Eye (tissue), 1 donor: ENCODE measurements around the gene PPP1R1B.

Source experiments
- DNase-seq: peaks from one replicate; pipeline ENCODE4 v3.0.0-alpha.2; 2015

PPP1R1B gene

DNA sequence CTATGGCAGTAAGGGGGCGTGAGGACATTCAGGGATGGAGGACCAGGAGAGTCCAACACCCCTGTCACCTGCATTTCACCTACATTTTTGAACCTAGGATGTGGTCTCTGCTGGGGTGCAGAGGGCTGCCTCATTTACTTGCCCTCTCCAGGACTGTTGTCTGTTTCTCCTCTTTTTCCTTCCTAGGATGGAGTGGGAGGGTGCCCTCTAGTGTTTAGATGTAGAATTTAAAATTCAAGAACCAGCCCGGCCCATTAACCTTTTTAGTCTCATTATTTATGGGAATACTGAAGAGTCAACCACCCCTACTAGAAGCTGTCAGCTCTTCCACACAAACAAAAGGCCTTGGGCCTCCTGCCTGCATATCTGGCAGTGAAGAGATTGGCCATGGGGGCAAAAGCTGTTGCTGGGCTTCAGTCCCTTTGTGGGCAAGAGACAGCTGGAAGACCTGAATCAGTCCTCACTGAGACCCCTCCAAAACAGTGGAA is 7.7 kb downstream of the PPP1R1B start:
- peak; percentile 78 for DNase-seq

- no peak for DNase-seq
Measured at GRCh38 chr17:39635614-39636176, 8.9 kb downstream of the PPP1R1B start.

DNA sequence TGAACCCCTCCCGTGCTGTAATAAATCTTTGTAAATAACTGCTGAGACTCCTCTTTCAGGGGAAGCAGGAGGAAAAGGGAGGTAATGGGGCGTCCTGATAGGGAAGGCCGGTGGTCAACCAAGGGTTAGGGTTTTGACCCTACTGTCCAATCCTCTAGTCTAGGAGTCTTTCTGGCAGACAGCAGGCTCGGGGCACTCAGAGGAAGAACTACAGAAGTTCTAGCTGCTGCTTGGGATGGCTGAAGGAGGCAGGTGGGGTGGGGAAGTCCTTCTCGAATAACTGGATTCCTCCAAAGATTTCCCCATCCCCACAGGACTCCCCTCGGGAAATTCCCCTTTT is 9.8 kb downstream of the PPP1R1B start:
- DNase-seq = no peak

GRCh38 chr17:39636927-39637736 is 10.4 kb downstream of the PPP1R1B start, which contains the start of gene STARD3:
STARD3 (plus strand) TSS chr17:39637144; CDS start chr17:39653532, 16,388 bp downstream.
- DNase-seq = peak; percentile 95

DNA sequence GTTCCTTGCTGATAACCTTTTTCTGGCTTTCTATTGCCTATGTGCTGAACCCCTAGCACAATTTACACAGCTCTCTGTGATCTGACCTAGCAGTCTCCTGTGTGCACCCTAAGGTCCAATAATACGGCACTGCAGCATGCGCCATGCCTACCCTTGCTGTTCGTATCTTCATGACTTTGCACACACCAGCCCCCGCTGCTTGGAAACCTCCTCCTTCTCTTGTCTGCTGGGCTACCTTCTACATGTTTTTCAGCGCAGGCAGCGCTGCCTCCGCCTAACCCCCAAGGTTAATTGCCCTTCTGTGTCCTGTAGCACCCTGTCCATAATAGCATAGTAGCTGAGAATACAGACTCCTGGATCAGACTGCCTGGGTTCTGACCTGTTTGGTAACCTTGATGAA is 11.6 kb downstream of the PPP1R1B start:
- no peak for DNase-seq

DNA sequence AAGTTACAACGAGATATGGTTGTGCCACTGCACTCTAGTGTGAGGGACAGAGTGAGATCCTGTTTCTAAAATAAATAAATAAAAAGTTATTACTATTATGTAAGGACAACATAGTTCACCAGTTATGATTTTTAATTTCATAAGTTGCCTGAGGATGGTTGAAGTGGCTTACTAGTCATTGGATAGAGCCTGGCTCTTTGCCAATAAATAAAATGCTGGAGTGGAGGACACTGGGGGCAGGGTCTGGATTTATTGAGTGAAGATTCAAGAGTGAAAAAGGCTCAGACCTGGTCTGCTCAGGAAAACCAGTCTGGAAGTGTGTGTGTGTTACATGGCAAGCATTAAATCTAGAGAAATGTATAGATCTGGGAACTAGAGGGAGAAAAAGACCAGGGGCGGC is 12.3 kb downstream of the PPP1R1B start:
- DNase-seq = no peak

DNA sequence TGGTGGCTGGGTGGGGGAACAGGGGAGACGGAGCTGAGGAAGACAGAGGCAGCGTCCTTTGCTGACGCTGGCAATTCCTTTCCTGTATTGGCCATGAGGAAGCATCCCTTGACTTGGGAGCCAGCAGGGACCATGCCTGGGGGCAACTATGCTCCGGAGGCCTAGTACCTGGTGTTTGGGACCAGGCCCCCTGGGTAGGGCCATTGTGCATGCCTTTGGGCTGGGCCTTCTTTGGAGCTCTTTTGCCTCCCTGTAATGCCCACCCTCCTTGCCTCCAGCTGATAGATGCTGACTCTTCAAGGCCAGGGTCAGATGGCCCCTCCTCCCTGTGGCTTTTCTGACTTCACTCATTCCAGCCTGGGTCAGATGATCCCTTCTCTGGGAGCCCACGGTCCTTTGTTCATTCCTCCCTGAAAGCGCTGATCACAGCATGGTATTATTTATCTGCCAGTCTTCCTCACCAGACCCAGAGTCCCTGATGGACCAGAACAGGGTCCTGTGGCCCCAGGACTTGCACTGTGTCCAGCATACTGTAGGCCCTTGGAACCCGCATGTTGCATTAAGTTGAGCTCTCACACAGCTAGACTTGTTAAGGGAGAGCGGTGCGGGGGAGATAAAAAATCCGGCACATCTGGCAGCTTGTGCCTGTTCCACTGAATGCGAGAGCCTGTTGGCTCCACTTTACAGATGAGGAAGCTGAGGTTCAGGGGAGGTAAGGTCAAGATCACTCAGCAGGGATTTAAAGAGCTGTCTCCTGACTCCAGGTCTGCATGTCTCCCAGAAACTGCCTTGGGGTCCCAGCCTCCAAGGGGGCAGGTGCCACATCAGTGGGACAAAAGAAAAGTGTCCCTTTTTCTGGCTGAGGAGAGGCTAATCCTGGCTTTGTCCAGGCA is 13.1 kb downstream of the PPP1R1B start:
- DNase-seq = no peak

- no peak for DNase-seq
Measured at GRCh38 chr17:39640591-39641031, 13.9 kb downstream of the PPP1R1B start.

DNA sequence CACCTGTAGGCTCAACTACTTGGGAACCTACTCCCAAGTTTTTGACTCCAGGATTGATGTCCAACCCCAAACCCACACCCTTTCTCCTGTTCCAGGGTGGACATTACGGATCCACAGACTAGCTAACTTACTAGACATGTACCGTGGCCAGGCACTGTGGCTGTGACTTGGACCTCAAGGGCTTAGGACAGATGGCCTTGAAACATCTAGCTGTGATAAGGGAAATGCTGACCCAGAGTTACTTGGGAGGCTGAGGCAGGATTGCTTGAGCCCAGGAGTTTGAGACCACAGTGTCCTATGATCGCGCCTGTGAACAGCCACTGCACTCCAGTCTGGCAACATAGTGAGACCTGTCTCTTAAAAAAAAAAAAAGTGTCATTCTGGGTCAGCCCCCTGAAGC is 14.3 kb downstream of the PPP1R1B start:
- no peak for DNase-seq

- no peak for DNase-seq
Measured at GRCh38 chr17:39641883-39642282, 15.1 kb downstream of the PPP1R1B start.

- no peak for DNase-seq
Measured at GRCh38 chr17:39642291-39643074, 15.7 kb downstream of the PPP1R1B start.

DNA sequence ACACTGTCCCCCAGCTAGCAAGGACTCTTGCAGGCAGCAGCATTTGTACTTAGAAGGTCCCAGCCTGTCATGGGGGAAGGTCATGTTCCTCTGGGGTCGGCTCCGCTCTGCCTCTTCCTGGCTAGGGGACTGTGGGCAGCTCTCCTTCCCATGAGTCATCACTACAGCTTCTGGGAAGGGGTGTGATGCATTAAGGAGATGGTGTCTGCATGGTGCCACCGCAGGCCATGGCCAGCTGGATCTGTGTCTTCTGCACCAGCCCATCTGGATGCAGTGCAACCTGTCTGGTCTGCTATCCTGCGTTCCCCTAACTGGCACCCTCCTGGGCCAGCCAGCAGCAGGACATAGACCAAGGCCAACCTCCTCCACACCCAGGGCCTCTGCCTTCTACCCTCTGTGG is 16.5 kb downstream of the PPP1R1B start:
- no peak for DNase-seq

GRCh38 chr17:39647256-39647655 is 20.5 kb downstream of the PPP1R1B start:
- no peak for DNase-seq

- no peak for DNase-seq
Measured at GRCh38 chr17:39648616-39649366, 22.0 kb downstream of the PPP1R1B start.

DNA sequence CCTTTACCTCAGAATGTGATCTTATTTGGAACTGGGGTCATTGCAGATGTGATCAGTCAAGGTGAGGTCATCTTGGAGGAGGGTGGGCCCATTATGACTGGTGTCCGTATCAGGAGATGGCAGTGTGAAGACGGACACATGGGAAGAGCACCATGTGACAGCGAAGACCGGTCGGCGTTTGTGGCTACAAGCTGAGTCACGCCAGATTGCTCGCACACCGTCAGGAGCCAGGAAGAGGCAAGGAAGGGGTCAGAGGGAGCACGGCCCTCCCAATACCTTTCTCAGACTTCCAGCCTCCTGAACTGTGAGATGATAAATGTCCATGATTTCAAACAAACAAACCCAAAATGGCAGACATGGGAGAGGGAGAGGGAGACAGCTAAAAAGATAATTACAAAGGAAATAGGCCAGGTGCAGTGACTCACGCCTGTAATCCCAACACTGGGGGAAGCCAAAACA is 23.4 kb downstream of the PPP1R1B start:
- no peak for DNase-seq

DNA sequence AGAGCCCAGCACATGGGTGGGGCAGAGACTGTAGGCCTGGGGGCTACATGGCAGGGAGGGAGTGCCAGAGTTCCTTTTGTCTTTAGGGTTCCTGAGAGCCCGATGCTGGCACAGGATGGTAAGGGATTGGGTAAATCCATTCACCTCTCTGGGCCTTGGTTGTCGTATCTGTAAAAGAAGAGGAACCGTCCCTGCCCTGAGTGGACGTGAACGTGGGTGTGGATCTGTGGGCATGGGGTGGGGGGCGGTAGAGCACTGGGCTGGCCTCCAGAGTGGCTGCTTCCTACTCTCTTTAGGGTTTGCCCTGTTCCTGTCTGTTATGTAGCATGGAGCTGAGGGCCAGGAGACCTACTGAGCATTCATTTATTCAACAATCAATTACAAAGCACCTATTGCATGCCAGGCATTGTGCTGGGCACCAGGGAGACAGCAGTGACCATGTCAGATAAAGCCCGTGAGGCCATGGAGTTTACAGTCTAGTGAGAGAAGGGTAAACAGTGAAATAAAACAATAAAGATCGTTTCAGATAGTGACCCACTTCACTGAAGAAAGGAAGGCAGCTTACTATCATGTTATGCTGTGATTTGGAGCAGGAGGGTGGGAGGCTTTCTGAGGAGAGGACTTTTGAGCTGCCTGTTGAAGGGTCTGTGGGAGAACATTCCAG is 25.3 kb downstream of the PPP1R1B start:
- no peak for DNase-seq

DNA sequence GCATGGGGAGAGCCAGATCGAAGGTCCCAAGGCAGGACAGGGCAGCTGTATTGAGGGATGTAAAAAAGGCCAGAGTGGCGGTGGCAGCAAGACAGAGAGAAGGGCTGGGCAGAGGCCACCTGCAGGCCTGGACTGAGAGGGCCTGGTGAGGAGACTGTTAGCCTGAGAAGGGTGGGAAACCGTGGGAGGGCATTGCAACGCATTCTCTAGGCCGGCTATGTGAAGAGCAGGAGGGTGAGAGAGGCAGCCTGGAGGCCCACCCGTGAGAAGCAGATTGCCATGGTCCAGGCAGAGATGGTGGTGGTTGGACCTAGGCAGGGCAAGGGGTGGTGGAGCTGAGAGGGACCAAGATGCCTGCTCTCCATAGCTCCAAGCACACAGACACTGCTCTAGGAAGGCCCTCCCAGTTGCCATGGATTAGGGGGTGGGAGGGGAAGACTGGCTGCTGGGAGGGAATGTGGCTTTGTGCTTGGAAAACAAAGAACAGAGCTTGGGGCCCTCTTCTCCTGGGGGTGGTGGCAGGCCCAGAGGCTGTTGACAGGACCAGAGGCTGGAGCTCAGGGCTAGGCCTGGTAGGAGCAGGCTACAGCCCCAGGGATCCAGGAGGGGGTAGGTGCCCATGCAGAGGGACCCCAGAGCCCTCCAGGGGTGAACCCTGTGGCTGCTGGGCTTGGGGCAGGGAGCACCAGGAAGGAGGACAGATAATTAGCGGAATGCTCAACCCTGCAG is 26.0 kb downstream of the PPP1R1B start:
- DNase-seq = peak; percentile 81

- no peak for DNase-seq
Measured at GRCh38 chr17:39653316-39653661, 26.5 kb downstream of the PPP1R1B start.

DNA sequence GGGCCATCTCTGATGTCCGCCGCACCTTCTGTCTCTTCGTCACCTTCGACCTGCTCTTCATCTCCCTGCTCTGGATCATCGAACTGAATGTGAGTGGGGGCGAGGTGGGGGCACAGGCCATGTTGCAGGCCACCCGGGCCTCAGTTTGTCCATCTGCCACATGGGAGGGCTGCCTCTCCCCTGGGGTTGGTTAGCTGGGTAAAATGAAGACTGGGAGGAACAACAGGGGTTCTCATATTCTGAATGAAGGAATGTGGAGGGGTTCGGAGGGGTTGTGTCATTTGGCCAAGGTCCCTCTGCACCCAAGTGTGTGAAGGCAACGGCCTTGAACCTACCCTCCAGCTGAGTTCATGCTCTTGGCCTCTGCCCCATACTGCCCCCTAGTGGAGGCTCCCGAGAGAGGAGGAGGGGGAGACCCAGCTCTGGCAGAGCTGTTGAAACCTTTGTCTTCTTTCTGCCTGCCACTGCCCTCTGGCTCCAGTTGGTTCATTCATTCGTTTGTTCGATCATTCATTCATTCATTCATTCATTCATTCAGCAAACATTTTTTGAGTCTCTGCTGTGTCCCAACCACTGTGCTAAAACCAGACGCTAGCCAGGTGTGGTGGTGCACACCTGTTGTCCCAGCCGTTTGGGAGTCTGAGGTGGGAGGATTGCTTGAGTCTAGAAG is 27.0 kb downstream of the PPP1R1B start:
- peak; percentile 86 for DNase-seq

DNA sequence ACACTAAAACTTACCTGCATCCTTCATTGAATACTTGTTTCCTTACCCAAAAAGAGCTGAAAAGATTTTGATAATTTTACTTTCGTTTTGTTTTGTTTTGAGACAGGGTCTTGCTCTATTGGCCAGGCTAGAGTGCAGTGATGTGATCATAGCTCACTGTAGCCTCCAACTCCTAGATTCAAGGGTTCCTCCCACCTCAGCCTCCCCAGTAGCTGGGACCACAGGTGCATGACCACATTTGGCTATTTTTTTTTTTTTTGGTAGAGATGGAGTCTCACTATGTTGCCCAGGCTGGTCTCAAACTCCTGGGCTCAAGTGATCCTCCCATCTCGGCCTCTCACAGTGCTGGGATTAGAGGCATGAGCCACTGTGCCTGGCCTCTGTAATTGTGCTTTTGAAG is 28.4 kb downstream of the PPP1R1B start:
- no peak for DNase-seq
